GM21717 (cell line): ENCODE results near the gene STK24.

ENCODE experiments used
- ATAC-seq: cut with Tn5 transposase; IDR thresholded peaks from one replicate; pipeline ENCODE4 v1.9.1; 2021; ENCODE audit warnings: mild to moderate bottlenecking, moderate library complexity; ENCODE audit not compliant: unreplicated experiment

STK24 gene

GRCh38 chr13:98478189-98479129, 98.4 kb downstream of the STK24 start:
- peak; percentile 33 for ATAC-seq

DNA sequence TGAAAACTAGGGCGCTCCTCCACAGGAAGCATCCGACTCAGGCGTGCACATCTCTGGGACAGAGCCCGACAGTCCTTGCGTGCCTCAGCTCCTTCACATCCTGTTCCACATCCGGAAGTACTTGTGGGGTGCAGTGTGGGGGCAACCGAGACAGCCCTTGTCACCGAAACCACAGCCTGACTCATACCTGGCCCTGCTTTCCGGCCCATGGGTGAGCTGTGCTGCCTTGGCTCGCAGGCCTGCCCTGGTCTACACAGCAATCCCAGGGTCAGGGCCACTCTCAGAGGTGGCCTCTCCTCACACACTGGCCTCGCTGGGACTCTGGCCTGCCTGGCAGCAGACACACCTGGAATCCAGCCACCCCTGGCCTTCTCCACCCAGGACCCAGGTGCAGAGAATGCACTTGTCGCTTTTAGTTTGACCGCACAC, 100.4 kb downstream of the STK24 start:
- peak; percentile 94 for ATAC-seq

DNA sequence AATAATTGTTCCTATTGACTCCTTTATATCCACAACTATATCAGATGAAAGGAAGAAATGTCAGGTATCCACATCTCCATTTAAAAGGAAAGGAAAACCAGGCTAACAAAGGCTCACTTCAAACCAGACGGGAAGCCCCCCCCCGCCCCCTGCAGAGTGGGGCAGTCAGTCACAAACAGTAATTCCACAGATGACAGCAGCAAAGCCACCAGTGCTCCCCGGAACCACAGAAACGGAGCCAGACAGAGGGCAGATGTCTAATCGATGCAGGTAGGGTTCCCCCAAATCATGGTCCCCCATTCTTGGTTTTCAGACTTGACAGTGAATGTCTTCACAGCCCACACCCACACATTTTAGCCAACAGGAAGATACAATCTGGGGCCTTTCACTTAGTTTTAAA, 100.8 kb downstream of the STK24 start:
- peak; percentile 42 for ATAC-seq

DNA sequence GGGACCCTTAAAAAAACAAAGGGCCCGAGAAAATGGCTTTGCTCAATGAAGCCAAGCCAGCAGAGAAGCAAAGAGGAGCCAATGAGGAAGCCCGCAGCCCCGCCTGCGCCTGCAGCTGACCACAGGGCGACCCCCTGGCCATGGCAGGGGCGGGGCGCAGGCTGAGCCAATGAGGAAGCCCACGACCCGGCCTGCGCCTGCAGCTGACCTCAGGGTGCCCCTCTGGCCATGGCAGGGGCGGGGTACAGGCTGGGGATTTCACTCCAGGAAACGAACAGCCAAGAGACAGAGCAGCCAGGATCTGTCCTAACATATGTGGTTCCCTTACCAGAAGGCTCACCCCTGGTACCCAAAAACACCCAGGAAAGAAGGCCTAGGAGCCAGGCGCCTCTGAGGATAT, 101.4 kb downstream of the STK24 start:
- no peak for ATAC-seq

GRCh38 chr13:98474761-98475160, 102.1 kb downstream of the STK24 start:
- no peak for ATAC-seq

GRCh38 chr13:98474292-98474691, 102.6 kb downstream of the STK24 start:
- no peak for ATAC-seq

- no peak for ATAC-seq
Measured at GRCh38 chr13:98473788-98474144, 103.1 kb downstream of the STK24 start.

- no peak for ATAC-seq
Measured at GRCh38 chr13:98473135-98473787, 103.6 kb downstream of the STK24 start.

DNA sequence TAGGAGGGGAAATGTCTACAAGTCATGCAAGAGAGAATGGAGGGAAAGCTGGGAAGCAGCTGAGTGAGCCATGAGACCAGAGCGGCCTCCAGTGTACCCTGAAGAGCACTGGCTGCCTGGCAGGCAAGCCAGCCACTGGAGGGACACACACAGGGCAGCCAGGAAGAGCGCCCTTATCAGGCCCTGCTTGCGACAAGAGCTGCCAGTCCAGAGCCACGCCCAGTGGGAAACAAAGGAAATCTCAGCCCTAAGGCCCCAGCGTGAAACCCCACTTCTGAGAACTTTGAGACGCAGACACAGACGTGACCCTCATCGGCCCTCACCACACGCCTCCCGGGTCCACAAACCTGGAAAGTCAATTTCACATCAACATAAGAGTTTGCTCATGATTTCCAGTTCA, 105.0 kb downstream of the STK24 start:
- no peak for ATAC-seq

GRCh38 chr13:98470920-98471319, 106.0 kb downstream of the STK24 start:
- ATAC-seq = no peak

DNA sequence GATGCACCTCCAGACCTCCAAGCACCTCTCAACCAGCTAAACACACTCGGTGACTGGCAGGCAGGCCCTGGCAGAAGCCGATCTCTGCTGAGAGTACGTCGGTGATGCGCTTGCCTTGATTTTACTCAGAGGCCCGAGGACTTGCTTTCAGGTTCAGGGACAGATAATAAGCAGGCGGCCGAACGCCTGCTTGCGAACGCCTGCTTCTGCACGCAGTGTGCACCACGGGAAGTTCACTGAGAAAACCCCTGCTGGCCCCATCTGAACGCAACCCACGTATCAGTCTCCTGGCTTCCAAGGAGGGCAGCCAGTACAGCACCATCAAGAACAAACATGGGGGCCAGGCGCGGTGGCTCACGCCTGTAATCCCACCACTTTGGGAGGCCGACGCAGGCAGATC, 108.0 kb downstream of the STK24 start:
- no peak for ATAC-seq

- no peak for ATAC-seq
Measured at GRCh38 chr13:98468361-98468760, 108.5 kb downstream of the STK24 start.

- ATAC-seq = no peak
Measured at GRCh38 chr13:98467263-98467985, 109.5 kb downstream of the STK24 start.

- no peak for ATAC-seq
Measured at GRCh38 chr13:98466634-98467236, 110.2 kb downstream of the STK24 start.

- no peak for ATAC-seq
Measured at GRCh38 chr13:98462946-98463345, 114.0 kb downstream of the STK24 start.

- ATAC-seq = no peak
Measured at GRCh38 chr13:98462241-98462882, 114.5 kb downstream of the STK24 start.

- ATAC-seq = no peak
Measured at GRCh38 chr13:98461486-98462240, 115.2 kb downstream of the STK24 start.

DNA sequence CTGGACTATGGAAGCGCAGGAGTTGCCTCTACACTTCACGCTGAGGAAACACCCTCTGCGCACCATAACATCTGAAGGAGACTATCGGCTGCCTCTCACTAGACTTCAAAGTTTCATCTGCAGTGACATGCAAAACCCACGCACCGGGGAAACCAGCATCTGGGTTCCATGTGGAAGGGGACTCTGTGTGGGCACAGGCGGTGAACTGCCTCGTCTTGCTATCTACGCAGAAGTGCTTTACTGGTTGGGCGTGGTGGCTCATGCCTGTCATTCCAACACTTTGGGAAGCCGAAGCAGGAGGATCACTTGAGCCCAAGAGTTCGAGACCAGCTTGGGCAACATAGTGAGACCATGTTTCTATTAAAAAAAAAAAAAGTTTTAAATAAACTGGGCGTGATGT, 116.4 kb downstream of the STK24 start:
- ATAC-seq = no peak

GRCh38 chr13:98459721-98460370, 117.1 kb downstream of the STK24 start:
- ATAC-seq = no peak
